GM23248 (cell line): Measurements from ENCODE around the gene RBP3.

Experiments used
- EZH2 ChIP-seq: fragments of 200-600 bp; sonication (generic); IDR thresholded peaks from 2 replicates; pipeline ENCODE4 v1.6.1; 2018; ENCODE audit warnings: antibody characterized with exemption, mild to moderate bottlenecking; ENCODE audit not compliant: insufficient read depth, poor library complexity, severe bottlenecking
- EZH2phosphoT487 ChIP-seq: fragments of 200-600 bp; sonication (generic); IDR thresholded peaks from 2 replicates; pipeline ENCODE4 v1.6.1; 2018; ENCODE audit warnings: antibody characterized with exemption, moderate library complexity, mild to moderate bottlenecking, low read depth; ENCODE audit not compliant: insufficient read depth

DNA sequence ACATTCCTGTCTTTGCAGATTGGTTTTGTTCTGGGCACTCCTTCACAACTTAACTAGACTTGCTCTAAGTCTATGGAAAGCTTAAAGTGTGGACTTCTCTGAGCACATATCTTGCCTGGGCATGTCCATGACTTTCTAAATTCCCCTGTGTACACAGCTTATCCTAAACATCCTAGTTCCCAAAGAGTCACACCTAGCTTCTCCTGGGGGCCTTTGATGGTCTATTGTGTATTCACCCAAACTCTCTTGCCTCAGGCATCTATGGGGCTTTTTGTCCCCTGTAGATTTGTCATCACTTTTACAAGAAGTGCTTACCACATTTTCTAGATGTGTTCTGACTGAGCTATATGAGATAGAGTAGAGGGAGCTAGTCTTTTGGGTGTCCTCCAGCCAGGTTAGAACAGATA, 48.2 kb downstream of the RBP3 start:
- no peak for TF ChIP-seq EZH2phosphoT487
- TF ChIP-seq EZH2: no peak
